Right atrium auricular region (tissue), 2 donors: ENCODE results near the gene FAAP24. TPM values are rescaled to one million over a fixed set of nuclear protein-coding genes. Genes with fewer than 3 reads are reported as not detected.
"Not testable (repeated sequence)": the region's sequence is repeated elsewhere in the genome, so short reads cannot be mapped to it uniquely, and the experiment has no call there.

Source experiments
- DNase-seq: peaks from one replicate; pipeline ENCODE4 v3.0.0-alpha.2; 2019; ENCODE audit warnings: low spot score
- H3K27ac ChIP-seq, 2 donors: fragments of 200-600 bp; sonication (generic); 1 replicate in 1 of 2; 2 replicates in 1 of 2; pipeline ENCODE4 v1.5.1; 2016 to 2019
- H3K27me3 ChIP-seq, 2 donors: fragments of 200-600 bp; sonication (generic); one replicate each; pipeline versions ENCODE4 v1.5.1 to v1.6.0; 2017 to 2019
- H3K36me3 ChIP-seq: fragments of 200-600 bp; sonication (generic); one replicate; pipeline ENCODE4 v1.5.1; 2016
- H3K4me1 ChIP-seq, 2 donors: fragments of 200-600 bp; sonication (generic); one replicate each; pipeline versions ENCODE4 v1.5.1 to v1.6.0; 2017 to 2019
- H3K4me3 ChIP-seq, 2 donors: fragments of 200-600 bp; sonication (generic); 1 replicate in 1 of 2; 2 replicates in 1 of 2; pipeline ENCODE4 v1.5.1; 2017 to 2019; ENCODE audit warnings: mild to moderate bottlenecking in 1 of 2, moderate library complexity in 1 of 2
- H3K9me3 ChIP-seq, 2 donors: fragments of 200-600 bp; sonication (generic); one replicate each; pipeline ENCODE4 v1.5.1; 2019
- total RNA-seq, 2 donors: library from RNA; depleted of rRNA; stranded (reverse); fragments of >200 nt; gene quantifications; one replicate each; pipeline ENCODE4 v1.1.0, GENCODE V29; 2016
- TF ChIP-seq, protein P1 (sequence below), 2 donors: fragments of 200-600 bp; sonication (generic); IDR thresholded peaks; one replicate each; pipeline ENCODE4 v1.5.1; 2019; ENCODE audit warnings: antibody characterized with exemption in 2 of 2

FAAP24 gene
- total RNA-seq, 2 donors from 2014 or later = 0.67 TPM; not detected in 1

DNA sequence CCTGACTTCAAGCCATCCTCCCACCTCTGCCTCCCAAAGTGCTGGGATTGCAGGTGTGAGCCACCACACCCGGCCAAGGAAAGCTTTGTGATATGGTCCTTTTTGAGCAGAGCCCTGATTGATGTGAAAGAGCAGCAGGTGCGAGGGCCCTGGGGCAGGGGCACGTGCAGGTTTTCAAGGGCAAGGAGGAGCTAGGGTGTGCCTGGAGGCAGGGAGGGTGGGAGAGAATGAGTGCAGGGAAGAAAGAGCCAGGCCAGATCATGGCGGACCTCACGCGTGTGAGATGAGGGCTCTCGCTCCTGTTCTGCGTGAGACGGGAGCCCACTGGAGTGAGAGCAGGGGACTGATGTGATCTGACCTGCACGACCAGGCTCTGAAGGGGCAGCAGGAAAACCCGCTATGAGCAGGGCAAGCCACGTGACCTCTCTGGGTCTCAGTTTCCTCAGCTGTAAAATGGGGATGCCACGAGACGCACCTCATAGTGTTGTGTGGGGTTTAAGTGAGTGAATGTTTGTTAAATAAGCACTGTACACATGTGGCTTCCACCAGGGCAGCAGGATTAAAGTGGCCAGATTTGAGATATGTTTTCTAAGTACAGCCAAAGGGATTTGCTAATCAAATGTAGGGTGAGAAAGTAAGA, 25.8 kb downstream of the FAAP24 start:
- H3K4me1 ChIP-seq = no peaks in the 10 kb centered on the region
- H3K4me3 ChIP-seq = no peak overlapping the region
- DNase-seq = no peak
- H3K36me3 ChIP-seq = no peaks in the 10 kb centered on the region
- no peaks in the 10 kb centered on the region for H3K9me3 ChIP-seq
- no peak overlapping the region for H3K27ac ChIP-seq
- no peaks in the 10 kb centered on the region for H3K27me3 ChIP-seq
- TF ChIP-seq, protein P1, sequence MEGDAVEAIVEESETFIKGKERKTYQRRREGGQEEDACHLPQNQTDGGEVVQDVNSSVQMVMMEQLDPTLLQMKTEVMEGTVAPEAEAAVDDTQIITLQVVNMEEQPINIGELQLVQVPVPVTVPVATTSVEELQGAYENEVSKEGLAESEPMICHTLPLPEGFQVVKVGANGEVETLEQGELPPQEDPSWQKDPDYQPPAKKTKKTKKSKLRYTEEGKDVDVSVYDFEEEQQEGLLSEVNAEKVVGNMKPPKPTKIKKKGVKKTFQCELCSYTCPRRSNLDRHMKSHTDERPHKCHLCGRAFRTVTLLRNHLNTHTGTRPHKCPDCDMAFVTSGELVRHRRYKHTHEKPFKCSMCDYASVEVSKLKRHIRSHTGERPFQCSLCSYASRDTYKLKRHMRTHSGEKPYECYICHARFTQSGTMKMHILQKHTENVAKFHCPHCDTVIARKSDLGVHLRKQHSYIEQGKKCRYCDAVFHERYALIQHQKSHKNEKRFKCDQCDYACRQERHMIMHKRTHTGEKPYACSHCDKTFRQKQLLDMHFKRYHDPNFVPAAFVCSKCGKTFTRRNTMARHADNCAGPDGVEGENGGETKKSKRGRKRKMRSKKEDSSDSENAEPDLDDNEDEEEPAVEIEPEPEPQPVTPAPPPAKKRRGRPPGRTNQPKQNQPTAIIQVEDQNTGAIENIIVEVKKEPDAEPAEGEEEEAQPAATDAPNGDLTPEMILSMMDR (IDR thresholded peaks at IDR 0.05) = no peak

DNA sequence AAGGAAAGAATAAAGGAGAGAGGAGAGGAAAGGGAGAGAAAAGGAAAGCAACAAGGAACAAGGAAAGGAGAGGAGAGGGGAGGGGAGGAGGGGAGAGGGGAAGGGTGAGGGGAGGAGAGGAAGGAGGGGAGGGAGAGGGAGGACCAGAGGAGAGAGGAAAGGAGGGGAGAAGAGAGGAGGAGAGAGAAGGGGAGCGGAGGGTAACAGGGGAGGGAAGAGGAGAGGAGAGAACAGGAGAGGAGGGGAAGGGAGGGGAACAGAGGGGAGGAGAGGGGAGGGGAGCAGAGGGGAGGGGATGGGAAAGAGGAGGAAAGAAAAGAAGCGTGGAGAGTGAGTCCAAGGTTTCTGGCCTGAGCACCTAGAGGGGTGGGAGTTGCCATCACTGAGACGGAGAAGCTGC, 26.7 kb downstream of the FAAP24 start:
- Histone ChIP-seq H3K27me3 (no peaks in the 10 kb centered on the region), H3K4me3 (no peak overlapping the region), H3K4me1 (no peaks in the 10 kb centered on the region), H3K27ac (no peak overlapping the region), H3K36me3 (no peaks in the 10 kb centered on the region), H3K9me3 (no peaks in the 10 kb centered on the region)
- TF ChIP-seq, protein P1 (IDR thresholded peaks at IDR 0.05) = no peak
- DNase-seq = no peak

DNA sequence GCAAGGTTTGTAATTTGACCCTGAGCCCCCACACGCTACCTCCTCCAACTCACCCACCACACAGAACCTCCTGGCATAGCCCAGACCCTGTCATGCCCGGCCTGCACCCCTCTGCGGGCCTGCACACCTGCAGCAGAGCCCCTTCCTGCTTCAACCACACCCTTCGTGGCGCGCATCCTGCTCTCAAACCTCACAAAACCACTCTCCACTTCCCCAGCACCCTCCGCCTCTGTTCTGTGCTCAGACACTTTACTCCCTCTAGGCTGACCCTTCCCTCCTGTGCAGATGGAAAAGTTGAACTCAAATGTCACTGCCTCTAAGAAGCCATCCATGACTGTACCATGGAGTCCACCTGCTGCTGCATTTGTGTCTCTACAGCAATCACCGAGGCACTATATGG, 28.5 kb downstream of the FAAP24 start:
- Histone ChIP-seq H3K27ac (no peak overlapping the region), H3K9me3 (no peaks in the 10 kb centered on the region), H3K4me3 (no peak overlapping the region), H3K36me3 (no peaks in the 10 kb centered on the region), H3K27me3 (no peaks in the 10 kb centered on the region), H3K4me1 (no peaks in the 10 kb centered on the region)
- DNase-seq = no peak
- TF ChIP-seq, protein P1 (IDR thresholded peaks at IDR 0.05) = no peak

DNA sequence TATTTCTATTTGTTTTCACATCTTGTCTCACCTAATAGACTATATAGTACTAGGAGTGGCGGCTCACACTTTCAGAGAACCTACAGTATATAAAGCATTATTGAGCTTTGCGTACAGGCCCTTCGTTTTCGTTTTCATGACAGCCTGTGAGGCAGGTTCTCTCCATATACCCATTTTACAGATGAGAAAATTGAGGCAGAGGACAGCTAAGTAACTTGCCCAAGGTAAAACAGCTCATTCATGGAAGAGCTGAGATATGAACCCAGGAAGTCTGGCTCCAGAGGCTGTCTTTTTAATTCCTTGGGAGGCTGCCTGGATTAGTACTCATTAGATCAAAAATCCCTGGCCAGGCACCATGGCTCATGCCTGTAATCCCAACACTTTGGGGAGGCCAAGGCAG, 28.9 kb downstream of the FAAP24 start:
- no peak overlapping the region for H3K27ac ChIP-seq
- DNase-seq = no peak
- H3K9me3 ChIP-seq = no peaks in the 10 kb centered on the region
- TF ChIP-seq, protein P1 (IDR thresholded peaks at IDR 0.05) = no peak
- no peaks in the 10 kb centered on the region for H3K4me1 ChIP-seq
- H3K4me3 ChIP-seq = no peak overlapping the region
- no peaks in the 10 kb centered on the region for H3K27me3 ChIP-seq
- no peaks in the 10 kb centered on the region for H3K36me3 ChIP-seq

DNA sequence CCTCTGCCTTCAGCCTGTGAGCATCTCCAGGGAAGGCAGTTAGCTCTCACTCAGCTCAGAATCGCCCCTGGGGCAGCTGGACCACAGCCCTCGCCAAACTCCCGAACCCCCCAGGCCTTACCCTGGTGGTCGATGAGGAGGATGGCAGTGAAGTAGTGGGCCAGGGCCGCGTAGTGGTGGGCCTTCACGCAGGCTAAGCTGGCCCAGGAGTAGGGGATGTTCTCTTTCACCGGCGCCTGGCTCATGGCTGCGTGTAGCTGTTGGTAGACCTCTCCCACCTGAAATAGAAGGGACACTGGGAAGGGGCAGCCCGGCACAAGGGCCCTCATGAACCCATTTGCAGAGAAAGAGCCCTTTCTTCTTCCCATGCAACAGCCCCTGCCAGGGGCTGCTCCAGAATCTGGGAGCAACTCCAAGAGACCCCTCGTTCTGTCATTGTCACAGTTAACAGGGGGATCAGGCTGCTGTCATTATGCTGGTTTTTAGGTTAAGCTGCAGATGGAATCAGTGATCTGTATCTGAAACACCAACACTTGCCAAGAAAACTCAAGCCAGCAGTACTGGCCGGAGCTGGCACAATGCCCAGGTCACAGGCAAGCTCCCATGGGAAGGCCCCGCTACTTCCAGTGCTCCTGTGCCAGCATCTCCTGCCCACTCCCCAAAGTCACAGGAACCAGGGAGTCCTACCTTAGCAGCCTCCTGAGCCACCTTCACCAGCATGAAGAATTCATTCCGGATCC, 30.3 kb downstream of the FAAP24 start:
- not testable (repeated sequence) for H3K4me1 ChIP-seq, H3K4me3 ChIP-seq, H3K9me3 ChIP-seq, DNase-seq, H3K27ac ChIP-seq, H3K27me3 ChIP-seq, H3K36me3 ChIP-seq

DNA sequence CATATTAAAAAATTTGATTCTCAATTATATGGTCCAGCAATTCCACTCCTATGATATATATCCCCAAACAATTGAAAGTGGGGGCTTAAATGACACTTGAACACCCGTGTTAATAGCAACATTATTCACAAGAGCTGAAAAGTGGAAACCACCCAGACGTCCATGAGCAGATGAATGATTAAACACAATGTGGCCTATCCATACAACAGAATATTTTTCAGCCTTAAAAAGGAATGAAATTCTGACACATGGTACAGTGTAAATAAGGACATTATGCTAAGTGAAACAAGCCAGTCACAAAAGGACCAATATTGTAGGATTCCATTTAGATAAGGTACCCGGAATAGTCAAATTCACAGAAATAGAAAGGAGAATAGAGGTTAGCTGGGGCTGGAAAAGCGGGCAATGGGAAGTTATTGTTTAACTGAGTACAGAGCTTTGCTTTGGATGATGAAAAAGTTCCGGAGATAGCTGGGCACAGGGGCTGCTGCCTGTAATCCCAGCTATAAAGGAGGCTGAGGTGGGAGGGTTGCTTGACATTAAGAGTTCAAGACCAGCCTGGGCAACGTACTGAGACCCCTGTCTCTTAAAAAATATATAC, 31.5 kb downstream of the FAAP24 start:
- not testable (repeated sequence) for H3K4me3 ChIP-seq, H3K36me3 ChIP-seq, H3K4me1 ChIP-seq, DNase-seq, H3K27me3 ChIP-seq, H3K27ac ChIP-seq, H3K9me3 ChIP-seq
